ENCODE measurements around the gene BRME1.

BRME1 gene

DNA sequence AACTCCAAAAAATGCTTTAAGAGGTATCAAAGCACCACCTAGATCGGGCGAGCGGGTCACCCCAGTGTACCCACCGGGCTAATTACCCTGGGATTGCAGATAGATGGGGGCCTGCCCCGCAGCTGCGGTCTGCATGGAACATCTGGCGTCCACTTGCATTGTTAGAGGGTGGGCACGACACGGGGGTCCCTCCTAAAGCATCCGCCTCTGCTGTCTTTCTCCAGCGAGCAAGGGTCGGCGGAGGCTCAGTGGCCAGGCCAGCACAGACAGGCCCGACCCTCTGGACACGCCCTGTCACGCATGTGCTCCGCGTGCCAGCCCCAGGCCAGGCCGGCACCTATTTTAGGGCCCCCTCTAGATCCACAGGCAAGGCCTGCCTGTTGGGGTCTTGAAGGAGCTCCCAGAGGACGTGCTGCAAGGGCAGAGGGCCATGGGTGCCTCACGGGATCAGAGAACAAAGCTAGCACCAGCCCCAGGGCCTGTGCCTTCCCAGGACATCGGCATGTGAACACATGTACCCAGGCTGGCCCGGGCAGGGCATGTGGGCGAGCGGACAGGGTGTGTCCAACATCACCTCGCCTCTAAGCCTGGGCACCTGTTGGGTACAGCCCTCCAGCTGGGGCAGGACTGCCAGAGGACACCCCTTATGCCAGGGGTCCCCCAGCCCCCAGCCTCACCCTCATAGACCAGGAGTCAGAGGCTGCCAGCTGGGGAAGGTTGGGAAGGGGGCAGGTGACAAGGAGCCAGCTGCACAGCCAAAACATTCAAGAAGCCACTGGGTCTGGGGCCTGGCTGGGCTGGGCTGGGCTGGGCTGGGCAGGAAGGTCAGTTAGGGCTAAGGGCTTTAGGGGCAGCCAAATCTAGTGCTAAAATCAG lies 64.6 kb downstream of the BRME1 start:
- Mint-ChIP-seq H3K4me3 (peak overlapping the region; percentile 94), H3K27me3 (no peaks in the 10 kb centered on the region)

DNA sequence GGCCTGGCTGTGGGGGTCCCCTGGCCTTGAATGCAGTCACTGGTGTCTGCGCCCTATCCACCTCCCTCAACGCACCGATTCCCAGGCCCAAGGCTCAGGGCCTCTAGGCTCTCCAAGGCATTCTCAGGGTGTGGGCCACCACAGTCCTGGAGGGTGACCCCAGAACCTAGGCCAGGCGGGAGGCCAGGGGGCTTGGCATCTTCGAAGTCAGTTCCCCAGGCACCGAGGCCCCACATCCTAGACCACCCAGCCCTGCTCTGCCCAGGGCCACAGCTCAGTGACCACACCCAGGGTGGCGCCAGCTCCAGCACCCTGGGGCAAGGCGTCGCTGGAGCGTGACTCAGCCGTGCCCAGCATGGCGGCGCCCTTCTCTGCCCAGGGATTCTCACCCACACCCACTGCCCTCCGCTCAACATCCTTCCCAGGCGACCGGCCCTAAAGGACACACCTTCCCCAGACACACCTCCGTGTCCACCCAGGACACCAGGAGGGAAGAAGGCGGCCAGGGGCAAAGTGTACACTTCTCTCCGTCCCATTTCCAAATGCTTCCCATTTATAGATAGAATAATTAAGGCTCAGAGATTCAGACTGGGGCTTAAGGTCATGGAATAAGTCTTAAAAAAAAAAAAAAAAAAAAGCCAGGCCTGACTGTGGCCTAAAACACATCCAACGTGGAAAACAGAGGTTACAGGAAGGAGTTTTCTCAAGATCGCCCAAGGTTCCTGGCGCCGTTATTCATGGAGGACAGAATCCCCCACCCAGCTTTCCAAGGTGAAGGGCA lies 65.4 kb downstream of the BRME1 start:
- H3K4me1 Mint-ChIP-seq (ENCODE audit: low read depth): peaks cover 47% of the 10 kb centered on the region
- peak overlapping the region; percentile 94 for H3K4me3 Mint-ChIP-seq
- H3K27me3 Mint-ChIP-seq: no peaks in the 10 kb centered on the region
- H3K27ac Mint-ChIP-seq: peak overlapping the region; percentile 95
- H3K9me3 Mint-ChIP-seq (ENCODE audit: low read depth): no peaks in the 10 kb centered on the region
- no peaks in the 10 kb centered on the region for H3K36me3 Mint-ChIP-seq

More for the DNA sequence above, 64.6 kb downstream of the BRME1 start:
- no peaks in the 10 kb centered on the region for H3K9me3 Mint-ChIP-seq (ENCODE audit: low read depth)
- H3K27ac Mint-ChIP-seq: peak overlapping the region; percentile 95
- H3K36me3 Mint-ChIP-seq: no peaks in the 10 kb centered on the region
- H3K4me1 Mint-ChIP-seq (ENCODE audit: low read depth): peaks cover 50% of the 10 kb centered on the region

DNA sequence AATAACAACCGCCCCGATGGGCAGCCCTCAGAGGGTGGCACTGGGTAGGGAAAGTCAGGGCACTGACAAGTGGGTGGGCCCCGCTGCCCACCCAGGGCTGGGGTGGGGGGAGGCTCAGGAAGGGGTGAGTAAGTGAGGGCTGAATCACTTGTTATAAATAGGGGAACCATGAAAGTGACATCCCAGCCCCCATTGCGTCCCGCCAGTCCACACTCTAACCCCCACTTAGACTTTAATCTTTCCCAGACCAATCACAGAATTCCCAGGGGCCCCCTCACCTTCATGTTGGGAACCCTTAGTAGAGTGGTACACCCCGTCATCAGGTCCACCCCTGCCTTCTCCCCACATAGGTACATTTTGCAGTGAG lies 66.0 kb downstream of the BRME1 start:
- Mint-ChIP-seq H3K4me1 (ENCODE audit: low read depth) (peaks cover 43% of the 10 kb centered on the region), H3K27me3 (no peaks in the 10 kb centered on the region), H3K36me3 (no peaks in the 10 kb centered on the region), H3K4me3 (peak overlapping the region; percentile 94), H3K9me3 (ENCODE audit: low read depth) (no peaks in the 10 kb centered on the region), H3K27ac (peak overlapping the region; percentile 95)

DNA sequence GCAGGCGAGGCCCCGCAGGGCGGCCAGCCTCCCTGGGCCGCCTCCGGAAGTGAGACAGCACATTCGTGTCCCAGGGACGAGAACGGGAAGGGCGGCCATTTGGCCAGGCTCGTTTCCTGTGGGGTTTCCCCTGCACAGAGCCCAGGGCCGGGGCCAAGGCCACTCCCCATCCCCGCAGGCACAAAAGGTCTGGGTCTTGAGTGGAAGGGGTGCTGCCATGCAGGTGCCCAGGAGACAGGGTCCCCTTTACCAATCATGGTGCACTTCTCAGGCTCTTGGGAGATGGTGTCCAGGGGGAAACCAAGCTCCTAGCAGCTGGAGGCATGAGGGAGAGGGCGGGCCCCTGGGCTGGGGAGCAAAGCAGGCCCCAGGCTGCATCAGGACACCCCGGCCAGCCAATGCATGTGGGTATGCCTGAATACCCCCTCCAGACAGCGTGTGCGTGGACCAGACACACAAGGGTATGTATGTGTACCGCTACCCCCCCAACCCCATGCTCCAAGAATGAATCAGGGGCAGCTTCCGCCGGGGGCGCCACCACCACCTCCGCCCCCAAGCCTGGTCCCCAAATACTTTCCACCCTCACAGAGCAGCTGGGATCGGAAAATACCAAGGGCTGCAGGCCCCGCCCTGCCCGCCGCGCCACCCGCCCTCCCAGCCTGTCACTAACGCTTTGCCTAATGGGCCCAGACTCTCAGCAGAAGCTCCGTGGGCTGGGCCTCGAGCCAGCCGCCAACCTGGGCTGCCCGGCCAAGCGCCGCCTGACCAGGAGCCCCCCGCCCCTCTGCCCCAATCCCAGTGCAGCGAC lies 66.6 kb downstream of the BRME1 start:
- peaks cover 41% of the 10 kb centered on the region for H3K4me1 Mint-ChIP-seq (ENCODE audit: low read depth)
- no peaks in the 10 kb centered on the region for H3K9me3 Mint-ChIP-seq (ENCODE audit: low read depth)
- peak overlapping the region; percentile 94 for H3K4me3 Mint-ChIP-seq
- no peaks in the 10 kb centered on the region for H3K36me3 Mint-ChIP-seq
- no peaks in the 10 kb centered on the region for H3K27me3 Mint-ChIP-seq
- H3K27ac Mint-ChIP-seq: peak overlapping the region; percentile 95

DNA sequence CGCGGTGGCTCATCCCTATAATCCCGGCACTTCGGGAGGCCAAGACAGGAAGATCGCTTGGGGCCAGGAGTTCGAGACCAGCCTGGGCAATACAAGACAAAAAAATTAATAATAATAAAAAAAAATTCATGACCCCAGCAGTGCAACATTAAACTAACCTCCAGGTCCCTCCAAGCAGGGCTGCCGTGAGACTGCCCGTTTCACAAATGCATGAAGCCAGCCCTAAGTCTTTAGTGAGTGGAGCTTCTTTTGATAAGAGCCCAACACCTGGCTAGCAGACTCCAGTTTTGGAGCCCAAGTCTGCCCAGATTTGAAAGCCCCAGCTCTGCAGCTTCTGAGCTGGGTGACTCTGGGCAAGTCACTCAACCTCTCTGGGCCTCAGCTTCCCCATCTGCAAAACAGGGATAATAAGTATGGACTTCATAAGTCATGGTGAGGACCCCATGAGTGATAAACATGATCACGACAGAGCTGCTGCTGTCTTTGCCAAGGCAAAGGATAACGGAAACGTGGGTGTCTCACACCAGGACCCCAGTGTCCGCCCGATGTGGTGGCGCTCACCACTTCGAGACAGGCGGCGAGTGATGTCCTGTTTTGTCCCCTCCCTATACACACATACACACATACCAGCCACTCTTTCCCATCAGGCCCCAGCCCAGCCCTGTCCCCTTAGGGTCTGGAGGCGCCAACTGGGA lies 67.3 kb downstream of the BRME1 start:
- peak overlapping the region; percentile 95 for H3K27ac Mint-ChIP-seq
- H3K4me1 Mint-ChIP-seq (ENCODE audit: low read depth): peaks cover 44% of the 10 kb centered on the region
- H3K4me3 Mint-ChIP-seq: peak overlapping the region; percentile 94
- no peaks in the 10 kb centered on the region for H3K36me3 Mint-ChIP-seq
- no peaks in the 10 kb centered on the region for H3K27me3 Mint-ChIP-seq
- H3K9me3 Mint-ChIP-seq (ENCODE audit: low read depth): no peaks in the 10 kb centered on the region

DNA sequence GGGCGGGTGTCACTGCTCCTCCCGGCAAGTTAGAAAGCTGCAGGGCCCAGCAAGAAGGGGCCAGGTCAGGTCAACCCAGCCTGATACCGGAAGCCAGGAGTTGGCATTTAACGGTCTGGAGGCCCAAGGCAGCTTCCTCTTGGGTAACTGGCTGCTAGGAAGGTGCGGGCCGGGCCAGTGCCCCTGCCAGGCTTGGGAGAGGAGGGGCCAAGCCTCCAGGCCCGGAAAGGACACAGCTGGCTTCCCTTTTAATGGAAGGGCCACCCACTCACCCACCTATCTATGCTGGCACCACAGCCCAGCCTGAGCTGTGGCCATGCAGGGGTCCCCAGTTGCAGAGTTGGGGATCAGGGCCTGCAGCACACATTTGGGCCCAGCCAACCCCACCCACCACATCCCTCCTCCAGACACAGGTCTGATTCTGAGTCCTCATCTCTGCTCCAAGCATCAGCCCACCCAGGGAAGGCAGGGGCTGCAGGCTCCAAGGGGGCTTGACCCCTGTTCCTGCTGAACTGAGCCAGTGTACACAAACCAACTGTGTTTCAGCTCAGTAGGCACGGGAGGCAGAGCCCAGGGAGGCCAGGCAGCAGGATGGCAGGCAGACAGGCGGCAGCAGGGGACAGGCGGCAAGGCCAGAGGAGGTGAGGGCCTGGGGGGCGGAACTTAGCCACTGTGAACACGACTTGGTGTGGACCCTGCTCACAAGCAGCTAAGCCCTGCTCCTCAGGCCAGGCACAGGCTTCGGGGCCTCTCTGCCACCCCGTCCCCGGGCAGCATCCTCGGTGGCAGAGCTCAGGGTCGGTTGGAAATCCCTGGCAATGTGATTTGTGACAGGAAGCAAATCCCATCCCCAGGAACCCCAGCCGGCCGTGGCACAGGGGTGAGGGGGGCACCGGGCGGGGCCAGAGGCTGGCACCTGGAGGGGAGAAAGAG lies 69.9 kb downstream of the BRME1 start:
- no peaks in the 10 kb centered on the region for H3K9me3 Mint-ChIP-seq (ENCODE audit: low read depth)
- peak overlapping the region; percentile 93 for H3K27ac Mint-ChIP-seq
- H3K36me3 Mint-ChIP-seq: no peaks in the 10 kb centered on the region
- H3K4me1 Mint-ChIP-seq (ENCODE audit: low read depth): peaks cover 44% of the 10 kb centered on the region
- H3K27me3 Mint-ChIP-seq: no peaks in the 10 kb centered on the region
- H3K4me3 Mint-ChIP-seq: peak overlapping the region; percentile 86

DNA sequence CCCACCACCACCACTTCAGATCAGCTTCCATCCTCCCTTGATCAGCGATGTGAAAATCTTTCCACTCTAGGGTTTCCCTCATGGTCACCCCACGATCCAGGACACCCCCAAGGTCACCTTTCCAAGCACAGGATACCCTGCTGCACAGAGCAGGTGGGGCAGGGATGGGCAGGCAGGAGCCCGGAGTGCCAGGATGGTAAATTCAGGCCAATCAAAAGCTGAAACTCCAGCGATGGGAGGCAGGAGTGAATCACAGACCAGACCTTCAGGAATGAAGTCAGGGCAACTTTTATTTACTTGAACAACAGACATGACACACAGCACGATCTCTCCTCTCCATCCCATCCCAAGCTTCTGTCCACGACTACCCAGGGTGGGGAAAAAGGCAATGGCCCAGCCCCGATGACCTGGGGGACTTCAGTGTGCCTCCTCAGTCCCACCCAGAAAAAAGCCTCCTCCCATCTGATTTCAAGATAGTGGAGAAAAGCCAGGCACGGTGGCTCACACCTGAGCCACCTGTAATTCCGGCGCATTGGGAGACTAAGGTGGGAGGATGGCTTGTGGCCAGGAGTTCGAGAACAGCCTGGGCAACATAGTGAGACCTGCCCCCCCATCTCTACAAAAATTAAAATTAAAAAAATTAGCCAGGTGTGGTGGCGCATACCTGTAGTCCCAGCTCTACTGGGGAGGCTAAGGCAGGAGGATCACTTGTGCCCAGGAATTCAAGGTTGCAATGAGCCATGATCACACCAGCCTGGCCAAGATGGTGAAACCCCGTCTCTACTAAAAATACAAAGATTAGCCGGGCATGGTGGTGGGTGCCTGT lies 71.5 kb downstream of the BRME1 start:
- H3K36me3 Mint-ChIP-seq: no peaks in the 10 kb centered on the region
- H3K9me3 Mint-ChIP-seq (ENCODE audit: low read depth): no peaks in the 10 kb centered on the region
- H3K27me3 Mint-ChIP-seq: no peaks in the 10 kb centered on the region
- H3K27ac Mint-ChIP-seq: peak overlapping the region; percentile 90
- peak overlapping the region; percentile 80 for H3K4me3 Mint-ChIP-seq
- peaks cover 38% of the 10 kb centered on the region for H3K4me1 Mint-ChIP-seq (ENCODE audit: low read depth)

DNA sequence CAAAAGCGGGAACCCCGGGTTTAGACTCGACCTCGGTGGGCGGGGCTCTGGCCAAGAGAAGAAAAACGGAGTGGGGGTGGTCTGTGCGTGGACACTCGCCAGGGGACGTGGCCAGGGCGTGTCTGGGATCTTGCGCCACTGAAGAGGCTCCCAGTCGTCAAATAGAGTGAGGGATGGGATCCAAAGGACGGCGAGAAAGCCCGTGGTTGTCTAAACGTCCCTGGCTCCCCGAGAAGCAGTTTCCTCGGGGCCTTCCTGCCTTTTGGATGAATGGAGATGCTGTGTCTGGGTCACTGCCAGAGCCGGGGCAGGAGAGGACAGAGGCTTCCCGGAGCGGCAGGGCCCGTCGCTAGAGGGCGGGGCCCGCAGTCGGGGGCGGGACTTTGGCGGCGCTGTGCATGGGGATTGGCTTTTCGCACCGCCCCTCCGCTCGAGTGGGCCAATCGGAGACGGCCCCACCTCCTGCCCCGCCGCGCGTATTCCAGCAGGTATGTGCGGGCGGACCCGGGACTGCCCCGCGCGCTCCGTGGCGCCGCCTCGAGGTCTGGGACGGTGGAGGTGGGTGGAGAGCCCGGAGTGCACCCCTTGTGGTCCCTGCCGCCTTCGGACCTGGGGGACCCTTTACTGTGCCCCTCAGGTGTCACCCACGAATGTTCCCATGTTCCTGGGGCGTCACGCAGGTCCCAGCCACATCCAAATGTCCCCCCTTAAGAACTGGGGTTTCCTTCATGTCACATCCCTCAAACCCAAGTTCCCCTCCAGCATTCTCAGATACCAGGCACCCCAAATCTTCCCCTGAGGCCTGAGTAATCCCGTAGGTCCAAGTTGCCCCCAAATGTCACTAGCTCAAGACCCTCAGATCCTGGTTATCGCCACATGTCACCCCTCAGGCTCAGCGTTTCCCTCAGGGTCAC lies 72.3 kb downstream of the BRME1 start:
- no peaks in the 10 kb centered on the region for H3K9me3 Mint-ChIP-seq (ENCODE audit: low read depth)
- peak overlapping the region; percentile 80 for H3K4me3 Mint-ChIP-seq
- no peaks in the 10 kb centered on the region for H3K36me3 Mint-ChIP-seq
- peak overlapping the region; percentile 90 for H3K27ac Mint-ChIP-seq
- no peaks in the 10 kb centered on the region for H3K27me3 Mint-ChIP-seq
- H3K4me1 Mint-ChIP-seq (ENCODE audit: low read depth): peaks cover 32% of the 10 kb centered on the region
